ENCODE results near the gene TTC7B. TPM values are rescaled to one million over a fixed set of nuclear protein-coding genes. Genes with fewer than 3 reads are reported as not detected.

Gene TTC7B
- total and polyA plus RNA-seq, 2 donors (not counting 3 experiments of a cell fraction or from before 2014, with no cell fraction given) = 46.8 to 76.5 TPM

DNA sequence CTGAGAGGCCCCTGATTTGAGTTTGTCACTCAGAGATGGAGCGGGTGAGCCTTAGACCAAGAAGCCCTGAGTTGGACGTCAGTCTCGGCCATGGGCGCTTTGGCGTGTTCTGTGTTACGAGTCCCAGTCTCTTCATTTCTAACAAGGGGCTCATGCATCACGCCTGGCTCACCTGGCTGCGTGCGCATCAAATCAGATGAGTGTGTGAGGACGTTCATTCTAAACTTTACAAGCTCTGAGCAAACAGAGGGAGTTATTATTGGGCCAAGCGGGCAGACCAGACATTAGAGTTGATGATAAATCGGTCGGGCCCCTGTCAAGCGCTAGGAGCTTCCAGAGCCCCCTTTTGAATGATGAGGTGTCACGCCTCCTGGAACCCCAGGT lies 302.2 kb downstream of the TTC7B start:
- POLR2A ChIA-PET = no interaction called here
- intact Hi-C loops (cut with micrococcal nuclease) (no loop called here), dilution Hi-C loops (cut with MboI; ENCODE audit: extremely low pct_ligation_motif_present, low sequenced_read_pairs) (no loop called here)
- Histone ChIP-seq H3K27ac (ENCODE audit: insufficient read depth, low read depth, low read length) (no peak overlapping the region), H3K4me1 (ENCODE audit: control insufficient read depth, extremely low read depth, insufficient read depth, low read length) (no peaks in the 10 kb centered on the region), H3K9ac (replicated peaks; ENCODE audit: extremely low read depth, insufficient read depth, low read length) (no peak overlapping the region), H4K20me1 (replicated peaks; ENCODE audit: control insufficient read depth, extremely low read depth, insufficient read depth, low read length) (no peaks in the 10 kb centered on the region), H3K27me3 (ENCODE audit: control insufficient read depth in 2 of 2, insufficient read depth in 2 of 2, low read length in 2 of 2) (no peaks in the 10 kb centered on the region), H2AFZ (ENCODE audit: low read depth, low read length) (no peak overlapping the region), H3K9me3 (replicated peaks; ENCODE audit: control insufficient read depth, insufficient read depth, low read length) (no peaks in the 10 kb centered on the region), H3K4me2 (ENCODE audit: insufficient read depth, low read length) (no peak overlapping the region), H3K79me2 (ENCODE audit: control insufficient read depth, insufficient read depth, low read length) (no peaks in the 10 kb centered on the region), H3K36me3 (ENCODE audit: control insufficient read depth in 2 of 2, extremely low read depth in 1 of 2, insufficient read depth in 2 of 2, low read length in 2 of 2) (no peaks in the 10 kb centered on the region), H3K9me1 (replicated peaks; ENCODE audit: control insufficient read depth, extremely low read depth, insufficient read depth, low read length) (no peaks in the 10 kb centered on the region), H3K4me3 (replicated peaks in 1 of 3; ENCODE audit: insufficient read depth in 1 of 3, low read depth in 1 of 3, low read length in 3 of 3) (no peak overlapping the region)
- no TSS peak for BruUV-seq (replicated peaks)
- TF ChIP-seq MYC (IDR thresholded peaks at IDR 0.05; ENCODE audit: low read depth, low read length) (no peak), FOS (IDR thresholded peaks at IDR 0.05; ENCODE audit: borderline replicate concordance, insufficient read depth, low read length) (no peak), POLR2AphosphoS5 (IDR thresholded peaks at IDR 0.05; ENCODE audit: insufficient read depth, low read depth, low read length) (no peak), GATA2 (IDR thresholded peaks at IDR 0.05; ENCODE audit: insufficient read depth, insufficient read length, low read depth, low read length) (no peak)
- TF ChIP-seq, protein P1, sequence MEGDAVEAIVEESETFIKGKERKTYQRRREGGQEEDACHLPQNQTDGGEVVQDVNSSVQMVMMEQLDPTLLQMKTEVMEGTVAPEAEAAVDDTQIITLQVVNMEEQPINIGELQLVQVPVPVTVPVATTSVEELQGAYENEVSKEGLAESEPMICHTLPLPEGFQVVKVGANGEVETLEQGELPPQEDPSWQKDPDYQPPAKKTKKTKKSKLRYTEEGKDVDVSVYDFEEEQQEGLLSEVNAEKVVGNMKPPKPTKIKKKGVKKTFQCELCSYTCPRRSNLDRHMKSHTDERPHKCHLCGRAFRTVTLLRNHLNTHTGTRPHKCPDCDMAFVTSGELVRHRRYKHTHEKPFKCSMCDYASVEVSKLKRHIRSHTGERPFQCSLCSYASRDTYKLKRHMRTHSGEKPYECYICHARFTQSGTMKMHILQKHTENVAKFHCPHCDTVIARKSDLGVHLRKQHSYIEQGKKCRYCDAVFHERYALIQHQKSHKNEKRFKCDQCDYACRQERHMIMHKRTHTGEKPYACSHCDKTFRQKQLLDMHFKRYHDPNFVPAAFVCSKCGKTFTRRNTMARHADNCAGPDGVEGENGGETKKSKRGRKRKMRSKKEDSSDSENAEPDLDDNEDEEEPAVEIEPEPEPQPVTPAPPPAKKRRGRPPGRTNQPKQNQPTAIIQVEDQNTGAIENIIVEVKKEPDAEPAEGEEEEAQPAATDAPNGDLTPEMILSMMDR (IDR thresholded peaks at IDR 0.05; ENCODE audit: extremely low read depth in 1 of 2, insufficient read depth in 1 of 2, low read depth in 1 of 2, low read length in 2 of 2) = no peak
- TF ChIP-seq, protein P2, sequence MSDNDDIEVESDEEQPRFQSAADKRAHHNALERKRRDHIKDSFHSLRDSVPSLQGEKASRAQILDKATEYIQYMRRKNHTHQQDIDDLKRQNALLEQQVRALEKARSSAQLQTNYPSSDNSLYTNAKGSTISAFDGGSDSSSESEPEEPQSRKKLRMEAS (IDR thresholded peaks at IDR 0.05; ENCODE audit: insufficient read depth, insufficient read length) = no peak
- FAIRE-seq (no peak), DNase-seq (ENCODE audit: low read depth, low spot score) (no peak)
- CTCF ChIA-PET = interaction anchor here (2.0 kb wide), 1 partner anchor 114 kb away, joined by 9 read pairs; no protein-coding TSS in a partner anchor

Measured in endothelial cell of umbilical vein (primary cell).